22Rv1 (cell line): ENCODE results near the gene ATP10A.

Experiments
- CTCF ChIP-seq: fragments of 450-650 bp; IDR thresholded peaks from 2 replicates; pipeline ENCODE4 v1.5.1; 2017; ENCODE audit warnings: mild to moderate bottlenecking
- ZFX ChIP-seq: fragments of 450-650 bp; IDR thresholded peaks from 2 replicates; pipeline ENCODE4 v1.6.1; 2017; ENCODE audit warnings: antibody characterized with exemption, borderline replicate concordance

DNA sequence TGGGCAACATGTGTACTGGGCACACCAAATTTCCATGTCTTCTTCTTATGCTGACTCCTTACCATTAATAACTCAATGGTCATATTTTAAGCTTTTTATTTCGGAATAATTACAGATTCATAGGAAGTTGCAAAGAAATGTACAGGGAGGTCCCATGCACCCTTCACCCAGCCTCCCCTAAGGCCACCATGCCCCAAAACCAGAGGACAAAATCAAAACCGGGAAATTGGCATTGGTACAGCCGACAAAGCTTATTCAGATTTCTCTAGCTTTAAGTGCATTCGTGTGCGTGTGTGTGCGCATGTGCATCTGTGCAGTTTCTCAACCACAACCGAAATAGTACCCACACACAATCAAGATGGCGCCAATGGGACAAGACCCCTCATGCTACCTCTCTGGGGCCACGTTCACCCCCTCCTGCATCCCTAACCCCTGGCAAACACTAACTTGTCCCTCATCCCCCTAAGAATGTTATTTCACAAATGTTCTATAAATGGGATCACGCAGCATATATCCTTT, 23.4 kb downstream of the ATP10A start:
- no peak for TF ChIP-seq CTCF
- TF ChIP-seq ZFX = no peak
